Stimulated activated CD4-positive, alpha-beta T cell treated with anti-CD3 and anti-CD28 coated beads, Interleukin-2, amount 100 ng/mL, for 48 hours (primary cell): ENCODE measurements around the gene ZNF142.

Experiments
- DNase-seq, 2 donors: peaks; one replicate each; pipeline ENCODE4 v3.0.0-alpha.2; 2020

ZNF142 gene

DNA sequence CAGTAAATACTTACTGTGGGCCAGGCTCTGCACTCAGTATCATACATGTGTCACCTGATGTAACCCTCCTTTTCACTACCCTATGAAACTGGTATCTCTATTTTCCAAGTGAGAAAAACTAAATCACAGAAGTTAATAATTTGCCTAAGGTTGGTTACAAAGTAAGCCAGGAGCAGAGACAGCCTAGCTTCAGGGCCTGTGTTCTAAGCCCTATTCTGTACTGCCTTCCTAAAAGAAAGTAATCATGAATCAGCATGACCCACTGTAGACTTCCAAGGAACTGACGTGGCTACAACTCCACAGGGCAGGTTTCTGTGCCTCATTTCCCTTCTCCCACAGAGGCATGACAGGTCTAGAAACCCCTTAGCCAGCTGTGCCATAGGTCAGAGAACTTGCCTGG is 14.3 kb downstream of the ZNF142 start:
- DNase-seq, result no peak

DNA sequence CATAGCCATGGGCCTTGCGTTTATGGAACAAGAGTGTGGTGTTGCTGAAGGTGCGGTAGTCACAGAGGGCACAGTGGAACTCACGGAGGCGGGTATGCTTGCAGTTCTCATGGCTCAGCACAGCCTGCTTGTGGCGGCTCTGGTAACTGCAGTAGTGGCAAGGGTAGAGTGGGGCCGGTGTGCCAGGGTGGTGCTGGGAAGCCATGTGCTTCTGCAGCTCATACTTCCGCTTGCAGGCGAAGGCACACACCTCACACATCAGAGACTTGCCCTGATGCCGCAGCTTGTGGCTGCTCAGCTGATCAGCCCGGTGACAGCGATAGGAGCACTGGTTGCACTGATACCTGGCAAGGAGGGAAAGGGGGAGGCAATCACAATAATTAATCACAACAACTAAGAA is 14.7 kb downstream of the ZNF142 start:
- DNase-seq, result no peak

DNA sequence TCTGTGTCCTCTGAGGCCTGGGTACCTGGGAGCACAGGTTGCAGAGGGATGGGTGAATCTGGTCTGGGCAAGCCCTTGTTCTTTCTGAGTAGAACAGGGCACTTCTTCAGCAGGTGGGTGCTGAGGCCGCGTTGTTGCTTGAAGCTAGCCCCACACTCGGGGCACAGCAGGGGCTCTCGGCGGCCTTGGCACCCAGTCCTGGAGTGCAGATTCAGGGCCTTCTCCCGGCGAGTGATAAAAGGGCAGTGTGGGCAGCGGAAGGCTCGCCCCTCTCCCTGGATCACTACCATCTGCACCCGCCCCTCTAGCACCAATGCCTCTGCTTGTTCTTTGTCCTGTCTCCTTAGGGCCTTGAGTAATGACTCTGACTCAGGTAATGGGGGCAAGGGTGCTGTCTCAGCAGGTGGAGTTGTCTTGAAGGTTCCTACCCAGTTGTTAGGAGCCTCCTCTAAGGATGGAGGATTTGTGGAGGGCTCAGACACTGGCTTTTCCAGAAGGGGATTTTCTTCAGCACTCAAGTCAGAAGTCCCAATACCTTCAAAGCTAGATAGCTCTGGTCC is 15.6 kb downstream of the ZNF142 start:
- no peak for DNase-seq

DNA sequence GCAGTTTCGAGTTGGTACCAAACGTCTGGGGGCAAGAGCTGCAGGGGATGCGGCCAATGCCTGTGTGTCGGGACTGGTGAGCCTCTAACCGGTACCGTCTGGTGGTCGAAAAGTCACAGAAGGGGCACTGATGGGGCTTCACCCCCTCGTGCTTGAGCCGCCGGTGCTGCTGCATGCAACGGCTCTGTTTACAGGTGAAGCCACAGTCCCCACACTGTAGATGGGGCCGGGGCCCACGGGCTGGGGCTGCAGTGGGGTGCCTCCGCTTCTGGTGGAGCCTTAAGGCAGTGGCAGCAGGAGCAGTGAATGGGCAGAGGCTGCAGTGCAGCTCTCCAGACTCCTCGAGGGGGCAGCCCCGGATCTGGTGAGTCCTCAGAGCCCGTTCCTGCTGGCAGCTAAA is 16.6 kb downstream of the ZNF142 start:
- no peak for DNase-seq

DNA sequence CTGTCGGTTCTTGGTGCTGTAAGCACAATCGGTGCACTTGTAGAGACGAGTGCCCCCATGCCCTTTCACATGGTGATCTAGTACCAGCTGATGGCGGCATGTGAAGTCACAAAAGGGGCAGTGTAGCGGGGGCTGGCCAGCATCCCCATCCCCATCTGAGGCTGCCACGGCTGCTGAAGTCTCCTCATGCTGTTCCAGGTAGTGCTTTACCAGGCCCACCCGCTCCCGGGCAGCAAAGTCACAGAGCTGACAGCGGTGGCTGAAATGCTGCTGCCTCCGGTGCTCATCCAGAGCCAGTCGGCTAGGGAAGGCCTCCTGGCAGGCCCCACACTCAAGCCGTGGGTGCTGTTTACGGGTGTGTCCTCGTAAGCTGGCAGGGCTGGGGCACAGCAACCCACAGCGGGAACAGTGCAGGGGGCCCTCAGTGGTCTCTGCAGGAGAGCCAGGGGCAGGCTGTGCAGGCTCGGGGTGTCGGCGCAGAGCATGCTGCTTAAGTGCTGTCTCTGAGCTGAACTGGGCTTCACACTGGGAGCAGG is 17.2 kb downstream of the ZNF142 start:
- DNase-seq, result no peak

DNA sequence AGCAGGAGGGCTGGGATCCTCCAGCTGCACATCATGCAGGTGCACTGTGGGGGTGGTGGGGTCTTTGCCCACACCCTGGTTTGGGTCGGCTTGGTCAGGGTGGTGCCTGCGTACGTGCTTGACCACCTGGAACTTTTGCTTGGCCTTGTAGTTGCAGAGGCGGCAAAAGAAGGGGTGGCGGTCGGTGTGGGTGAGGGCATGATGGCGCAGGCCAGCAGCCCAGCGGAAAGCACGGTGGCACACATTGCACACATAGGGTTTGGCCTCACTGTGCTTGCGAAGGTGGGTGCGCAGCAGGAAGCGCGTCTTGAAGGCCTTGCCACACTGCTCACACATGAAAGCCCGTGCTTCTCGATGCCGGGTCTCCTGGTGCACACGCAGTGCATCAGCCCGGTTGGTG is 21.1 kb downstream of the ZNF142 start:
- DNase-seq, result no peak

DNA sequence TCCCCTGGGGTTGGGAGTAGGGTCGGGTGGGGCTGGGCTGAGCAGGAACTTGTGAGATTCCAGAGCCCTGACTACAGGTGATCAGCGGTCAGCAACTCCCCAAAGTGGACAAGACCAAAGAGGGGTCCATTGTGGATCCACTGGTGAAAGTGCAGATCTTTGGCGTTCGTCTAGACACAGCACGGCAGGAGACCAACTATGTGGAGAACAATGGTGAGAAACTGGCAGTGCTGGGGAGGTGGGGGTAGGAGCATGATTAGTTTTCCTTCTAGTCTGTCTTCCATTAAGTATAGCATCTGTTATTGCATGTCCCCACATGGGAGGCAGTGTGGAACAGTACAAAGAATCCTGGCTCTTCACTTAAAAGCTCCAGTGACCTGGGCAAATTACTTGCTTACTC is 23.7 kb downstream of the ZNF142 start:
- no peak for DNase-seq

DNA sequence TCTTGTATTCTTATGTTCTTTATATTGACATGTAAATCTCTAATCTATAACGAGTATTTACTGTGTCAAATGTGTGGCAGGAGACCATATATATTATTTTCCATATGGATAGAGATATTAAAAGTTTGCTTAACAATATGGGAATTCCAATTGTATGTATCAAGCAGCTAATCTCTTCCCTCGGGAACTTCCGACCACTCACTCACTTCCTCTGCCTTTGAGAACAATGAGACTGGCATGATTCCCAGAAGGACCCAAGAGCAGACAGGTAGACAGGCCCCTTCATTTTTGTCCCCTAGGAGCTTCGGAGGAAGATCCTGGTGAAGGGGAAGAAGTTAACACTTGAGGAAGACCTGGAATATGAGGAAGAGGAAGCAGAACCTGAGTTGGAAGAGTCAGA is 27.6 kb downstream of the ZNF142 start:
- DNase-seq, result no peak

DNA sequence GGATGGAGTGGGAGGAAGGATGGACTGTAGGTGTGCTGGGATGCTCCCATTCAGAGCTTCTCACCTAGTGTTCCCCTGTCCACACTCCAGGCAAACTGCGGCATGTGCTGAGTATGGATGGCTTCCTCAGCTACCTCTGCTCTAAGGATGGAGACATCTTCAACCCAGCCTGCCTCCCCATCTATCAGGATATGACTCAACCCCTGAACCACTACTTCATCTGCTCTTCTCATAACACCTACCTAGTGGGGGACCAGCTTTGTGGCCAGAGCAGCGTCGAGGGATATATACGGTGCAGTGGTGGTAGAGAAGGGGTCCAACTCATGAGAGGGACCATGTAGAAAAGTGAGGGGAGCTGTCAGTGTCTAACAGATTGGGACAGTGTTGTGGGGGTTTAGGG is 31.5 kb downstream of the ZNF142 start:
- DNase-seq, result no peak

DNA sequence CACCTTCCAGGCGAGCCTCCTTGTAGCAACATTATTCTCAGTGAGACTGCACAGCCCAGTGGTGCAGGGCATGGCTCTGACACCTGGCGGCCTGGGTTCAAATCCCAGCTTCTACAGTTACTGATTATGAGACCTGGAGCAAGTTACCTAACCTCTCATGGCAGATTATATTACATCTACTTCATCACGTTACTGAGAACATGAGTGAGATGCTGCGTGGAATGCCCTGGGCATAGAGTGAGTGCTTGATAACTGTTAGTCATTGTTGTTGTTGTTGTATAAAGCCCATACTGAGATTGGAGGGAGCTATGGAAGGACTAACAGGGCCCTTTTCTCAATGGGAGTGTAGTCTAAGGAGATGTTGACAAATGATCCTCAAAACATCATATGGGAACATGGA is 33.1 kb downstream of the ZNF142 start:
- DNase-seq, result no peak

DNA sequence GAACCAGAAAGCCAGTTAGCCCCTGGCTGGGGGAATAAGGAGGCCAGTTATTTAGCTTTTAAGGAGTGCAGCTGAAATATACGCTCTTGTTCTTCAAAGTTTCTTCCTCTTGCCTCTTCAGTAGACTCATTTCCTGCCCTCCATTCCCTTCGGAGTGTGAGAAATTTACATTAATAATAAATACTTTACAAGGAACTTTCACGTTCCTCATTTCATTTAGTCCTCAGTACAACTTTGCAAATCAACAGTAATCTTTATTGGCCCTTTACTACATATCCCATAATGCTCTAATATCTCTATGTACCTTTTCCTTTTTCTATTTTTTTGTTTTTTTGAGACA is 36.1 kb downstream of the ZNF142 start:
- no peak for DNase-seq

DNA sequence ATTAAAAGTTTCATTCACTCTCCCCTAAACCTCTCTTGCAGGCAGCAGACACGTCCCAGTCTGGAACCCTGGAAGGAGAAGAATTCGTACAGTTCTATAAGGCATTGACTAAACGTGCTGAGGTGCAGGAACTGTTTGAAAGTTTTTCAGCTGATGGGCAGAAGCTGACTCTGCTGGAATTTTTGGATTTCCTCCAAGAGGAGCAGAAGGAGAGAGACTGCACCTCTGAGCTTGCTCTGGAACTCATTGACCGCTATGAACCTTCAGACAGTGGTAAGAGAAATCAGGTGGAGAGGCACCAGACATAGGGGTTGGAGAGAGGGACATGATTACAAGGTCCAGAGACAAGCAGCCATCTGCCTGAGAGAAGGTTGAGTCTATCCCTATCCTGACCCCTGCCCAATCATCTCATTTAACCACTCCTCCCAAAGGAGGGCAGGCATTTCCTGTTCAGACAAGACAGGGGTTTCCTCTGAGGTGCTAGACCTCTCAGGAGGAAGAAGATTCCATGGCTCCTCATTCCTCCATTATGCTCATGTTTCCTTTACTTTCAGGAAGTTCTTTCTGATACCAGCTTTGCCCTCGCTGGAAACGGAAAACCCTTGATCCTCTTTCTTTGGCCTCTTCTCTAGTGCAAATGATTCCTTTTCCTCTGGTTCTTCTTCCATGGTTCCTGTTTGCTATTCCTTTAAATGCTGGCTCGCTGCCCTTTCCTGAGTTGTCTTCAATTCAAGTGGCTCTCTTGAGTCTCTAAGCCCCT is 36.6 kb downstream of the ZNF142 start:
- DNase-seq, result no peak

DNA sequence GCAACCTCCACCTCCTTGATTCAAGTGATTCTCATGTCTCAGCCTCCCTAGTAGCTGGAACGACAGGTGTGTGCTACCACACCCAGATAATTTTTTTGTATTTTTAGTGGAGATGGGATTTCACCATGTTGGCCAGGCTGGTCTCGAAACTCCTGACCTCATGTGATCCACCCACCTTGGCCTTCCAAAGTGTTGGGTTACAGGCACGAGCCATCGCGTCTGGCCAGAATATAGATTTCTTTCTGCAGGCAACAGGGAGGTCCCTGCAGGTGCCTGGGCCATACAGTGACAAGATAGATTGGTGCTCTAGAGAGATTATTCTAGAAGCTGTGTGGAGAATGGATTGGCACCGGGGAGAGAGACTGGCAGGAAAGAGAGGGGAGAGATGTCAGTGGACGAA is 38.4 kb downstream of the ZNF142 start:
- no peak for DNase-seq

DNA sequence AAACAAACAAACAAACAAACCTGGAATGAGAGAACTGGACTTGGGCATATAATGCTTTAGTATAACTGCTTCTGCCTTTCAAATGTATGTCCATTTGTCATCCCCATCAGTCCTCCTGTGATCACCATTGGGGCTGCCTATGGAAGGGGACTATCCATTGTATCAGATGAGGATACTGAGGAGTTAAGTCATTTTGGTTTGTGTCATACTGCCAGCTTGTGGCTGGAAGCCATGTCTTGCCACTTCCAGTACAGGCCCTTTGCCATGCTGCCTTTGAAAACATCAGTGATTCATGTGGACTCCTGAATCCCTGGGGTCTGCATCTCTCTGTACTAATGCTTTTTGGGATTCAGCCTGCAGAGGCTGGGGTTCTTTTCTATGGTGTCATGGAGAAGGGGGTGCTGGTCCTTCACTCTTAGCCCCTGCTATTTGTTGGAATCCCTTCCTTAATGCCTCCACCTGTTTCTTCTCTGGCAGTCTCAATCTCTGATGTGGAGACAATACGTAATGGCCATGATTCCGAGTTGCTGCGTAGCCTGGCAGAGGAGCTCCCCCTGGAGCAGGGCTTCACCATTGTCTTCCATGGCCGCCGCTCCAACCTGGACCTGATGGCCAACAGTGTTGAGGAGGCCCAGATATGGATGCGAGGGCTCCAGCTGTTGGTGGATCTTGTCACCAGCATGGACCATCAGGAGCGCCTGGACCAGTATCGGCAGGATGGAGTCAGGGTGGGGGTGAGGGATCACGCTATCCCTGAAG is 41.1 kb downstream of the ZNF142 start:
- DNase-seq, result no peak

DNA sequence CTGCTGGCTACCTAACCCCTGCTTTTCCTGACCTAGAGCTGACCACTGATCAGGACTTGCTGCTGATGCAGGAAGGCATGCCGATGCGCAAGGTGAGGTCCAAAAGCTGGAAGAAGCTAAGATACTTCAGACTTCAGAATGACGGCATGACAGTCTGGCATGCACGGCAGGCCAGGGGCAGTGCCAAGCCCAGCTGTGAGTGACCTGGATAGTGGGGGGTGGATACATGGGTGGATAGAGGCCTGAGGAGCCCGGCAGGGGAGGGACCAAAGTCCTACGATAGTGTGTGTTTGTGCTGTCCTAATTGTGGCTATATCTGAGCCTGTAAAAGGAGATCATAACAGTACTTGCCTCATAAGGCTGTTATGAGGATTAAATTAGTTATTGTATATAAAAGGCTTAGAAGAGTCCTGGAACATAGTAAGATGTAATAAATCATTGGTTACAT is 43.5 kb downstream of the ZNF142 start:
- no peak for DNase-seq

DNA sequence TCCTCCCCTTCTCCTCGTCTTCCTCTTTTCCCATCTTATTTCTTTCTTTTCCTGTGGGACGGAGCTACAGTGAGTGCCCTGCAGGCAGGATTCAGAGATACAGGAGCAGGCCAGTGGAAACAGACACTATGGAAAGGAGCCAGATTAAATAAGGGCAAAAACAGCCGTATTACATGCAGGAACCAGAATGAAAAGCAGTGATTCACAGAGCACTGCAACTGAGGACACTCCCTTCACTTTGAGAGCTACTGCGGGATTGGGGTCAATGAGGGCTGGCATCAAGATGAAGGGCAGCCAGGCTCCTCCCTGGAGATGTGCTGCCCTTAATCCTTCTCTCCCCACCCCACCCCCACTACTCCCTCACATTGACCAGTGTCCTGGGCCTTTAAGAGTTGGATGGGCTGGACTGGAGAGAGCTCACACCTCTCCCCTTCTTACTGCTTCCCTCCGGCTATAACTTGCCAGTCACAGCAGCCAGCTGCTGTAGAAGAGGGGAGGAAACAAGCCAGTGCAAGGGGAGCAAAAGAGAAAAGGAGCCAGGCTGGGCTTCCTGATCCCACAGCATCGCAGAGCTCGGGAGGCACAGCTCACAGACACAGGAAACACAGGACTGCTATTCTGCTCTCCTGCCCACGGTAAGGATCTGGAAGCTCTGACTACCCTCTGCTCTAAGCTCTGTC is 51.8 kb downstream of the ZNF142 start, which contains the start of gene PLCD4:
Gene PLCD4 (plus strand): TSS at position 464 of the 680 bp plus-strand sequence. CDS start 7,841 bp downstream, outside the sequence.
- no peak for DNase-seq

DNA sequence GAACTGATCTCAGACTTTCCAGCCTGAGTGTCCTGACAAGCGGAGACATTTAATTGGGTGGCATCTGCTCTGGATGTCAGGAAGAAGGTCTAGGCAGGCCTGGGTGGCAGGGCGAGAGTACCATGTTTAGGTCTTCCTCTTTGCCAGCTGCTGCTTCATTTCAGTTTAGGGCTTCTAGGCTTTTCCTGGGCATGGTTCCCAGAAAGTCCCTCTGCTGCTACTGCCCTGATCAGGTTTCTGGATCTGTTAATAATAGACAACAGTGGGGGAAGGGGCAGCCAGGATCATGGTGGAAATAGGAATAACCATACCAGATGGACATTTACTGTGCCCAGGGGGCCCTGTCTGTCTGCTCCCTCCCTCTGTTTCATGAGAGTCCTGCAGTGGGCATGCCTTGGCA is 54.0 kb downstream of the ZNF142 start:
- no peak for DNase-seq
